G401 (cell line): ENCODE data around the gene SPSB4. TPM values are rescaled to one million over a fixed set of nuclear protein-coding genes. Genes with fewer than 3 reads are reported as not detected.
"Not testable (repeated sequence)": the region's sequence is repeated elsewhere in the genome, so short reads cannot be mapped to it uniquely, and the experiment has no call there.

Source experiments
- DNase-seq: peaks from one replicate; pipeline ENCODE4 v3.0.0-alpha.2; 2015; ENCODE audit warnings: low spot score
- in situ Hi-C: cut with HindIII; loops from 2 replicates; pipeline ENCODE4 v1.10.0; 2016; ENCODE audit warnings: low sequenced_read_pairs, mixed read lengths
- total RNA-seq: library from RNA; depleted of rRNA; stranded (reverse); fragments of >200 nt; shearing (Covaris generic); gene quantifications from 2 replicates; pipeline ENCODE4 v1.2.3, GENCODE V29; 2014; rRNA removed

Gene SPSB4
- 1.5 TPM in 1 of 2 replicates, not detected in the other for total RNA-seq

DNA sequence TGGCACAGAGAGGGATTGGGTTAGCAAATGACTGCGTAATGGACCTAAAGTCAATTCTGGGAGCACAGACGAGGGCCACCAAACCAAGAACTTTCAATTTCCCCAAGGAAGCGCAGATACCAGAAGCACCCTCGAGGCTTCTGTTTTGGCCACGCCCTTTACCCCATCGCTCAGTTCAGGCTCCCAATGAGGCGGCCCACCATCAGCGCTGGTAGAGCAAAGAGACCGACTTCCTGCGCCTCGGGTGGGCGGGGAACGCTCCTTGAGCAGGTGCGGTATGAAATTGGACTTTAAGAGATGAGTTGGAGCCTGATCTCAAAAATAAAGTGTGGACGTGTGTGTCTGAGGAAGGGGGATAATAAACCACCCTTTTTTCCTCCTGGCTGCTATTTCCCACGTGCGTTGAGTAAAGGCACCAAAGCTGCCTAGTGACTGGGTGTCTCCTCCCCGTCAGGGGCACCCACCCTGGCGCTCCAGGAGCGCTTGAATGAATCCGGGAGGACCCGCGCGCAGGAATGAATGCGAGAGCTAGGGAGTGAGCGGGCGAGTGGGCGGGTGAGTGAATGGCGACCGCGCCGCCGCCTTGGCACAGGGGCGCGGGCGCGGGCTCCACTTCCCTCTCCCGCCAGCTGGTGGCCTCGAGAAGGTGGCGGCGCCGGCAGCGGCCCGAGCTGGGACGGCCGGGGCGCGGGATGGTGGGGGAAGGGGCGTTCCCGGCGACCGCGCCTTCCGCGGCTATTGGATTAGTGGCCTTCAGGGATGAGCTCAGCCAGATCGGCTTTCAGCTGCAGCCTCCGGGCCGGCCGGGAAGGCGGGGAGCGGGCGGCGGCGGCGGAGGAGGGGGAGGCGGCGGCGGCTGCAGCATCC lies at the start of gene SPSB4:
Gene SPSB4, plus strand, starts transcription at position 772 of the 867 bp plus-strand sequence. CDS start 14,758 bp downstream, outside the sequence.
- DNase-seq: no peak
- in situ Hi-C loops: no loop called here

DNA sequence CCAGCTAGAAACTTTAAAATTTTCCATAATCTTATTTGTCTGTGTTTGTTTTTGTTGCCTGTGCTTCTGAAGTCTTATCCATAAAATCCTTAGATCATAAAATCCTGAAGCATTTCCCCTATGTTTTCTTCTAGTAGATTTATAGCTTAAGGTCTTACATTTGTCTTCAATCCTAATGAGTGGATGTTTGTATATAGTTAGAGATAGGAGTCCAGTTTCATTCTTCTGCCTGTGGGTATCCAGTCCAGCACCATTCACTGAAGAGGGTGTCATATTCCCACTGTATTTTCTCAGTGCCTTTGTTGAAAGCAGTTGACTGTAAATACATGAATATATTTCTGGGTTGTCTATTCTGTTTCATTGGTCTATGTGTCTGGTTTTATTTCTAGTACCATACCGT lies 44.8 kb upstream of the SPSB4 start:
- in situ Hi-C loops: no loop called here
- DNase-seq: no peak

DNA sequence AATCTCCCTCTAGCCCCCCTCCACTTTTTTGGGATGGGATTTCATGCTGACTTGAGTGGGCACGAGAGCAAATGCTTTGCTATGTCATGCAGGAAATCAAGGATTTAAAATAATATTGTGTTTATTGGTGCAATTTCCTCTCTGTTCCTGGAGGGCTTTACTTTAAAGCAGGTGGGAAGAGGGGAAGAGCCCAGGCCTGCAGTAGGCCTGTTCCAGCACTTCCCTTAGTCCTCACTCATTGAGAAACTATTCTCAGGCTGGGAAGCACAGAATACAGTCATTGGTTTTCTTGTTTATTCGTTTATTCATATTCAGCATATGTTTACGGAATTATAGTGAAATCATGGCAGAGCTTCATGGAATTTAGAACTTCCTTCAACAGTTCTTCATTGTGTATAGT lies 41.7 kb upstream of the SPSB4 start:
- DNase-seq: no peak
- in situ Hi-C loops: no loop called here

GRCh38 chr3:141011232-141011996 lies 39.7 kb upstream of the SPSB4 start:
- in situ Hi-C loops: no loop called here

DNA sequence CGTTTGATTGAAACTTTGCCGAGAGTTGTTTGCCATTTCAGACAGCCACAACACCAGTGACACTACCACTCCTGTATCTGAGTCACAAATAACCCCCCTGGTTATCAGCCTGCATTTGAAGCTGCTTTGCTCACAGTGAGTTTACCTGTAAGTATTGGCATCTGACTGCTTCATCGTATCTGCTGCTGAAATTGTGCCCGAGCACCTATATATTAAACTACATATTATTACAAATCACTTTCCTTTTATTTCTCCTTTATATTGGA lies 39.2 kb upstream of the SPSB4 start:
- in situ Hi-C loops: no loop called here

More at GRCh38 chr3:141011232-141011996, 39.7 kb upstream of the SPSB4 start:
- peak; percentile 51 for DNase-seq

DNA sequence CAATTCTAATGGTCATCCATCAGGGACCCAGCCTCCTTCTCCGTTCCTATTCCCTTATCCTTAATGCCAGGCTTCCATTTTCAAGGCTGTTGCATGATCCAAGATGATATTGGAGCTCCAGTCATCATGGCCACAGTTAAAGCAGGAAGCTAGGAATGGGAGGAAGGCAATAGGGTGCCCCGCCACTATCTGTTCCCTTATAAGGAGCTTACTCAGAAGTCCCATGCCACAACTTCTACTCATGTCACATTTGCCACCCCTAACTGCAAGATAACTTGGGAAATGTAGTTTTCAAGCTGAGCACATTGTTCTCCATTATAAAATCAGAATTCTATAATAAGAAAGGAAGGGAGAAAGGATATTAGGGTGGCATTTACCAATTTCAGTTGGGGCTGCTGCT lies 38.6 kb upstream of the SPSB4 start:
- DNase-seq: no peak
- in situ Hi-C loops: no loop called here

More for the DNA sequence above, 39.2 kb upstream of the SPSB4 start:
- no peak for DNase-seq

DNA sequence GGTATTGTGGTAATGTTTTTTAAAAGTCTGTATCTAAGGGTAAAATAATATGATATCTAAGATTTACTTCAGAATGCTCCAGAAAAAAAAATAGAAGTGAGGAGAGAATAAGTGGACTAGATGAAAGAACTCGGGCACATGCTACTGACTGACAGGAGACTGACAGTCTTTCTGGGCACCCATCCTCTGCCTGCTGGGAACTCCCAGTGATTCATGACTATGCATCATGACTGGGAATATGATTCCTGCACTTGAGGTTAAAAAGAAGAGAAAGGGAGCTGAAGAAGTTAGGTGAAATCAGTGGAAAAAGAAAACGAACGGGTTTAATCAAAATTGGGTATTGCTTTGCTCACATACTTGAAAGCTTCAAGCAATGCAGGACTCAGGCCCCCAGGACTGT lies 35.7 kb upstream of the SPSB4 start:
- in situ Hi-C loops: no loop called here
- DNase-seq: no peak

DNA sequence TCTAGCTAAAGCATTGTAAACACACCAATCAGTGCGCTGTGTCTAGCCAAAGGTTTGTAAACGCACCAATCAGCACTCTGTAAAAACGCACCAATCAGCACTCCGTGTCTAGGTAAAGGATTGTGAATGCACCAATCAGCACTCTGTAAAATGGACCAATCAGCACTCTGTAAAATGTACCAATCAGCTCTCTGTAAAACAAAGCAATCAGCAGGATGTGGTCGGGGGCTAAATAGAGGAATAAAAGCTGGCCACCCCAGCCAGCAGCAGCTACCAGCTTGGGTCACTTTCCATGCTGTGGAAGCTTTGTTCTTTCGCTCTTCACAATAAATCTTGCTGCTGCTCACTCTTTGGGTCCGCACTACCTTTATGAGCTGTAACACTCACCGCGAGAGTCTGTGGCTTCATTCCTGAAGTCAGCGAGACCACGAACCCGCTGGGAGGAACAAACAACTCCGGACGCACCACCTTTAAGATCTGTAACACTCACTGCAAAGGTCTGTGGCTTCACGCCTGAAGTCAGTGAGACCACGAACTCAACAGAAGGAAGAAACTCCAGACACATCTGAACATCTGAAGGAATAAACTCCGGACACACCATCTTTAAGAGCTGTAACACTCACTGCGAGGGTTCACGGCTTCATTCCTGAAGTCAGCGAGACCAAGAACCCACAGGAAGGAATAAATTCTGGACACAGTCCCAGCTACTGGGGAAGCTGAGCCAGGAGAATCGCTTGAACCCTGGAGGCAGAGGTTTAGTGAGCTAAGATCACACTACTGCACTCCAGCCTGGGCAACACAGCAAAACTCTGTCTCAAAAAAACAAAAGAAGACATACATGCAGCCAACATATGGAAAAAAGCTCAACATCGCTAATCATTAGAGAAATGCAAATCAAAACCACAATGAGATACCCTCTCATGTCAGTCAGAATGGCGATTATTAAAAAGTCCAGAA lies 33.5 kb upstream of the SPSB4 start:
- in situ Hi-C loops: not testable (repeated sequence)

DNA sequence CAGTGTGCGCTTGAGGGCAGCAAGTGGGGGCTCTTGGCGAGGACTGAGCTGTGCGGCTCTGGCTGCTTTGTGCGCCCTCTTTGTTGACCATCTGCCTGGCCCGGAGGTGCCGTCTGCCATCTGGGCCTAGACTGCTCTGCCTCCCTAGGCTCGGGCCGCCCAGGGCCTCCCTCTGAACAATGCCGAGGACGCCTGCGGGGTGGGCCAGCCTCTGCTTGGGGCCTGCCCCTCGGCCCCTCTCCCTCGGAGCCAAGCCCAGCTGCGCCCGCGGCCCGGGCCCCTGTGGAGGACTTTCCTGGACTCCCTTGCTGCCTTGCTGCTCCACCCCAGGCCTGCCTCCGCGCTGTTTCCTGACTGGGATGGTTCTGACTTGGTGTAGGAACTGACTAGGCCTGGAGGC lies 31.9 kb upstream of the SPSB4 start:
- in situ Hi-C loops: no loop called here
- DNase-seq: no peak

More for the DNA sequence above, 33.5 kb upstream of the SPSB4 start:
- not testable (repeated sequence) for DNase-seq

- in situ Hi-C loops: no loop called here
- no peak for DNase-seq
Measured at GRCh38 chr3:141020143-141020830, 30.9 kb upstream of the SPSB4 start.

DNA sequence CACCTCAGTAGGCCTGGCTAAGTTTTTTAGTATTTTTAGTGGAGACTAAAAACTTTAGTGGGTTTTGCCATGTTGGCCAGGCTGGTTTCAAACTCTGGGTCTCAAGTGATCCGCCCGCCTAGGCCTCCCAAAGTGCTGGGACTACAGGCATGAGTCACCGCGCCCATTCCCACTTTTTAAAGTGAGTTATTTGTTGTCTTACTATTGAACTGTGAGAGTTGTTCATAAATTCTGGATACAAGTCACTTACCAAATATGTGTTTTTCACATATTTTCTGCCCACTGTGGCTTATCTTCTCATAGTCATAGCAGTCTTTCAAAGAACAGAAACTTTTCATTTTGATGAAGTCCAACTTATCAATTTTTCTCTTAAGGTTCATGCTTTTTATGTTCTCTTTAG lies 29.9 kb upstream of the SPSB4 start:
- DNase-seq: no peak
- in situ Hi-C loops: no loop called here

- in situ Hi-C loops: no loop called here
- DNase-seq: no peak
Measured at GRCh38 chr3:141030296-141030695, 20.9 kb upstream of the SPSB4 start.

GRCh38 chr3:141039589-141039988 lies 11.6 kb upstream of the SPSB4 start:
- in situ Hi-C loops: no loop called here
- no peak for DNase-seq

DNA sequence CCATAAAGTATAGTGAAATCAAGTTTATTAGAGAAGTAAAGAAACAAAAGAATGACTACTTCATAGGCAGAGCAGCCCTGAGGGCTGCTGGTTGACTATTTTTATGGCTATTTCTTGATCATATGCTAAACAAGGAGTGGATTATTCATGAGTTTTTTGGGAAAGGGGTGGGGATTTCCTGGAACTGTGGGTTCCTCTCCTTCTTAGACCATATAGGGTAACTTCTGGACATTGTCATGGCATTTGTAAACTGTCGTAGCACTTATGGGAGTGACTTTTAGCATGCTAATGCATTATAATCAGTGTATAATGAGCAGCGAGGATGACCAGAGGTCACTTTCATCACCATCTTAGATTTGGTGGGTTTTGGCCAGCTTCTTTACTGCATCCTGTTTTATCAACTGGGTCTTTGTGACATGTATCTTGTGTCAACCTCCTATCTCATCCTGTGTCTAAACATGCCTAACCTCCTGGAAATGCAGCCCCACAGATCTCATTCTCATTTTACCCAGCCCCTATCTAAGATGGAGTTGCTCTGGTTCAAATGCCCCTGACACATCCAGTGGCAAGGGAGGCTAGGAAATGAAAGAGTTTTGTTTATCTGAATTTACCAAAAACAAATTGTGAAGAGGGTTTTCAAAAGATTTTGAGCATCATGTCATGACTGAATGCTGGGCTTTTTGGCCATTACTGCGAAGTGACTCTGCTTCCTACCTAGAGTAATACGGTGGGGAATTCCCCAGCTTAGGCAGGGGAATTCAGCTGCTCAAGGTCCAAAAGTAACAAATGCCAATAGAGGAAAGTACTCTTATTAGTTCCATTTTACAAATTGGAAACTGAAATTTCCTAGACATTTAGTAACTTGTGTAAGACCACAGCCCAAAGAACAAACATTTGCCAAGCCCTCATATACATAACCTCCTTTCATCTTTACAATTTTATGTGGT lies 6.2 kb upstream of the SPSB4 start:
- in situ Hi-C loops: no loop called here
- no peak for DNase-seq

DNA sequence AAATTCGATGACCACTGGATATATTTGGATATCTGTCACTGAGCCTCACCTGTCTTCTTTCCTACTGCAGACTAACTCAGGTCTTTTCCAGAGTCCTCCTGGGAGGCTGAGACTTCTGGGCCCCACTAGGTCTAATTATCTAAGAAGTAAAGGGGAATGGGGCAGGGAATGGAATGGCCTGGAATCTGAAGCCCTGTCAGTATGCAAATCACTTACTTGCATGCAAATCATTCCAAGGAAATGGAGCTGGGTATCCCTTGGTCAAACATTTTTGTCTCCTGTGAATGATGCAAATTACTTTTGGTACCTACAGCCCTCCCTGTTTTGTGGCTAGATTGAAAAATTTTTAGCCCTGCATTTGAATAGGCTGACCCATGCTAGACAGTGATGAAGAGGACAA lies 5.3 kb upstream of the SPSB4 start:
- in situ Hi-C loops: no loop called here
- DNase-seq: no peak

- DNase-seq: no peak
- in situ Hi-C loops: no loop called here
Measured at GRCh38 chr3:141047168-141047567, 4.0 kb upstream of the SPSB4 start.

DNA sequence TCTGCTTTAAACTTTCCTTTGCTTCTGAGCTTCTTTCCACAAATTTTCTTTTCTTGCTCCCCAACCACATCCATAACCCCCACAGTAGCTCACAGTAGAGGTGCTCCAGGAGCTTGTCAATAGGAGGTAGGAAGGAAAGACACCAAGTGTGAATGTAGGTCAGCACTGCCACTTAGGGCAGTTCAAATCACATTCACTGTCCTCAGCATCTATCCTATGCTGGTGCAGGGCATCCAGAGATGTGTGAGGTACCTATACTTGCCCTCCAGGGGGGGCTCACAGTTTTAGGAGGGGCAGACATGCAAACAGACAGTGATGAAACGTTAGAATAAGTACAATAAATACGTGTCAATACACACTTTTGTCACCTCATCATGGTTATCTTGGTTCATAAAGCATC lies 1.5 kb upstream of the SPSB4 start:
- in situ Hi-C loops: no loop called here
- DNase-seq: no peak
